Stimulated activated naive CD8-positive, alpha-beta T cell treated with anti-CD3 and anti-CD28 coated beads, Interleukin-15, Interleukin-2, amounts not matched to agents 100 ng/mL and 50 ng/mL, for 24 hours (primary cell): Measurements from ENCODE around the gene MYL10.

Experiments
- H3K27ac Mint-ChIP-seq: one replicate; pipeline ENCODE4 v1.8.0; 2021; ENCODE audit warnings: mild to moderate bottlenecking, mixed read lengths
- H3K27me3 Mint-ChIP-seq: one replicate; pipeline ENCODE4 v1.8.0; 2021; ENCODE audit warnings: mixed read lengths
- H3K36me3 Mint-ChIP-seq: one replicate; pipeline ENCODE4 v1.8.0; 2021; ENCODE audit warnings: low read depth, mixed read lengths
- H3K4me1 Mint-ChIP-seq: one replicate; pipeline ENCODE4 v1.8.0; 2021; ENCODE audit warnings: low read depth, mixed read lengths
- H3K4me3 Mint-ChIP-seq: one replicate; pipeline ENCODE4 v1.8.0; 2021; ENCODE audit warnings: mild to moderate bottlenecking, mixed read lengths
- H3K9me3 Mint-ChIP-seq: one replicate; pipeline ENCODE4 v1.8.0; 2021; ENCODE audit warnings: mixed read lengths

The MYL10 gene

DNA sequence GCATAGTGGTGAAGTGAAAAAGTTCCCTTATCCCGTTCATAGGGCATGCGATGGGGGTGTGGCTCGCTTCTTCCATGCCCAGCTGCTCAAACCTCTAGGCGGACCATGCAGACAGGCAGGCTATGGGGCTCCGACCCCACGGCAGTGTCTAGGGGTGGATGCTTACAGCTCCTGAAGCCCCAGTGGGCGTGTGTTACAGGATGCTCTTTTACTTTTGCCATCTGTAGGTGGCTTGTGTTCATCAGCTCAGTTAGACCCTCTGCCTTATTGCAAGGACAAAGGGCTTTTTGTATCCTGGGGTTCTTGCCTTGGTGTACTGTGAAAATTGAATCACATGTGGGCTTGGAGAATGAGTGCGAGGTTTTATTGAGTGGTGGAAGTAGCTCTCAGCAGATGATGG is at the start of gene MYL10:
Gene MYL10 (minus strand): TSS at position 126 of the 400 bp plus-strand sequence. CDS start 178 bp downstream, outside the sequence.
- peaks cover 19% of the 10 kb centered on the region for H3K27me3 Mint-ChIP-seq
- H3K9me3 Mint-ChIP-seq, result no peaks in the 10 kb centered on the region
- H3K4me3 Mint-ChIP-seq, result no peak within 1 kb of the TSS
- H3K36me3 Mint-ChIP-seq, result no peaks in the 10 kb centered on the region
- H3K27ac Mint-ChIP-seq, result no peak within 1 kb of the TSS
- no peaks in the 10 kb centered on the region for H3K4me1 Mint-ChIP-seq

- Mint-ChIP-seq H3K4me1 (no peaks in the 10 kb centered on the region), H3K36me3 (no peaks in the 10 kb centered on the region), H3K4me3 (no peak overlapping the region), H3K27ac (no peak overlapping the region), H3K27me3 (no peaks in the 10 kb centered on the region), H3K9me3 (no peaks in the 10 kb centered on the region)
Observed at GRCh38 chr7:101678658-101679057, 49.6 kb upstream of the MYL10 start.

DNA sequence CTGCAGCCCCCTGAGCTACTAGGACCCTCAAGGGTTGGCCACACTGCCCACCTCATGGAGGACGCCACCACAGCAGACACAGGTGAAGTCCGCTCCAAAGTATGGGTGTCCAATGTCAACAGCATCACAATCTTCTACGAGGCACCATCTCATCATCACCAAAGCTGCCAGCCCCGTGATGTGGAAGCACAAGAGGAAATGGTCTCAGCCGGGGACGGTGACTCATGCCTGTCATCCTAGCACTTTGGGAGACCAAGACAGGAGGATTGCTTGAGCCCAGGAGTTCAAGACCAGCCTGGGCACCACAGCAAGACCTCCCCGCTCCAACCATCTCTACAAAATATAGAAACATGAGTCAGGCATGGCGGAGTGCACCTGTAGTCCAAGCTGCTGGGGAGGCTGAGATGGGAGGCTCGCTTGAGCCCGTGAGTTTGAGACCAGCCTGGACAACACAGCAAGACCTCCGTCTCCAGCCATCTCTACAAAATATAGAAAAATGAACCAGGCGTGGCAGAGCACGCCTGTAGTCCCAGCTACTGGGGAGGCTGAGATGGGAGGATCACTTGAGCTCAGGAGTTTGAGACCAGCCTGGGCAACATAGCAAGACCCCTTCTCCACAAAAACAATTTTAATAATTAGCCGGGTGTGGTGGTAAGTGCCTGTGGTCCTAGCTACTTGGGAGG is 48.8 kb upstream of the MYL10 start:
- H3K27ac Mint-ChIP-seq, result no peak overlapping the region
- H3K4me1 Mint-ChIP-seq, result no peaks in the 10 kb centered on the region

DNA sequence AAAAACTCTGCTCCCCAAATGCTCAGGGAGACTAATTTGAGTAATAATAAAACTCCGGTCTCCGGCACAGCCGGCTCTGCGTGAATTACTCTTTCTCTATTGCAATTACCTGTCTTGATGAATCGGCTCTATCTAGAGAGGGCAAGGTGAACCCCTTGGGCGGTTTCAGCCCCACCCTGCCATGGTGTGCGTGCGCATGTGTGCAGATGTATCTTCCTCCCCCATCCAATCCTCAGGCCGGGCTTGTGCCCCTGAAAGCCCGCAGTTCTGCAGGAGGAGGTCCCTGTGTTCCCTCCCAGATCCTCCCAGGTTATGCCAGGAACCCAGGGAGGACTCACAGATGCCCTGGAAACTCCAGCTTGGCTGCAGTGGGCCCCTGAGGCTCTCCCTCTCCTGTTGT is 48.3 kb upstream of the MYL10 start:
- Mint-ChIP-seq H3K4me1 (no peaks in the 10 kb centered on the region), H3K4me3 (no peak overlapping the region), H3K27ac (no peak overlapping the region), H3K9me3 (peaks cover 3% of the 10 kb centered on the region), H3K36me3 (no peaks in the 10 kb centered on the region), H3K27me3 (no peaks in the 10 kb centered on the region)

More for the DNA sequence above, 48.8 kb upstream of the MYL10 start:
- Mint-ChIP-seq H3K9me3 (peaks cover 3% of the 10 kb centered on the region), H3K36me3 (no peaks in the 10 kb centered on the region), H3K27me3 (no peaks in the 10 kb centered on the region), H3K4me3 (no peak overlapping the region)

DNA sequence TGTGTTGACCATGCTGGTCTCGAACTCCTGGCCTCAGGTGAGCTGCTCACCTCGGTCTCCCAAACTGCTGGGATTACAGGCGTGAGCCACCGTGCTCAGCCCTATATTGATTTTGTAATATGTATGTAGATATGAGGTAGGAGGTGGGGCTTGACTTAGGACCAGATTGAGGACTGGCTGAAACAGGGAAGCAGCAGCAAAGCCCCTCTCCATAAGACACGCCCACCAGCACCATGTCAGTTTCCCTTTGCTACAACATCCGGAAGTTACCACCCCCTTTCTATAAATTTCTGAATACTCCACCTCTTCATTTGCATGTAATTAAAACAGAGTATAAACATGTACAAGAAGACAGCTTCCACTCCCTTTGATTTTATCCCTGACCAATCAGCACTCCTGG is 47.9 kb upstream of the MYL10 start:
- no peaks in the 10 kb centered on the region for H3K4me1 Mint-ChIP-seq
- no peaks in the 10 kb centered on the region for H3K27me3 Mint-ChIP-seq
- peaks cover 3% of the 10 kb centered on the region for H3K9me3 Mint-ChIP-seq
- no peaks in the 10 kb centered on the region for H3K36me3 Mint-ChIP-seq
- no peak overlapping the region for H3K27ac Mint-ChIP-seq
- no peak overlapping the region for H3K4me3 Mint-ChIP-seq

DNA sequence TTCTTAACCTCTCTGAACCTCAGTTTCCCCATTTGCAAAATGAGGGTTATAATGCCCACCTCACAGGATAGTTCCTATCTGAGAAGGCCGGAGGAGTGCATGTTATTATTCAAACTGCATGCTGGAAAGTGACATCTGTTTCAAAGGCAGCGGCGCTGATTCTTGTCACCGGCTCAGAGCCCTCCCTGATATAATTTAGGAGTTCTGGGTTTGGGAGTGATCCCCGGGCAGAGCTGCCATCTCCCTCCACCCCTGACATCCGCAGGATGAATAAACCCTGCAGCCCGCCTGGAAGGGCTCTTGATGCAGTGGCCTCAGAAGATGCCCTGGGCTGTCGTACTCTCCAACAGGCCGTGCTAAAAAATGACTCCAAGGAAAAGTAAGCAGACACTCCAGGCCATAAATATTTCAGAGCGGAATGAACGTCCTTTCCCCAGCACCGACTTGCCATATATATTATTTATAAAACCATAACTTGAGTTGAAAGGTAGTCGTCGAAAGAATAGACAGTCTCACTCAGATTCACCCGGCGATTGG is 47.0 kb upstream of the MYL10 start:
- no peaks in the 10 kb centered on the region for H3K27me3 Mint-ChIP-seq
- H3K36me3 Mint-ChIP-seq, result no peaks in the 10 kb centered on the region
- no peak overlapping the region for H3K4me3 Mint-ChIP-seq
- no peak overlapping the region for H3K27ac Mint-ChIP-seq
- peaks cover 3% of the 10 kb centered on the region for H3K9me3 Mint-ChIP-seq
- no peaks in the 10 kb centered on the region for H3K4me1 Mint-ChIP-seq

- Mint-ChIP-seq H3K4me3 (no peak overlapping the region), H3K9me3 (peaks cover 3% of the 10 kb centered on the region), H3K4me1 (no peaks in the 10 kb centered on the region), H3K27me3 (no peaks in the 10 kb centered on the region), H3K27ac (no peak overlapping the region), H3K36me3 (no peaks in the 10 kb centered on the region)
Observed at GRCh38 chr7:101674439-101674838, 45.3 kb upstream of the MYL10 start.

GRCh38 chr7:101673951-101674350 is 44.9 kb upstream of the MYL10 start:
- H3K27ac Mint-ChIP-seq, result no peak overlapping the region

DNA sequence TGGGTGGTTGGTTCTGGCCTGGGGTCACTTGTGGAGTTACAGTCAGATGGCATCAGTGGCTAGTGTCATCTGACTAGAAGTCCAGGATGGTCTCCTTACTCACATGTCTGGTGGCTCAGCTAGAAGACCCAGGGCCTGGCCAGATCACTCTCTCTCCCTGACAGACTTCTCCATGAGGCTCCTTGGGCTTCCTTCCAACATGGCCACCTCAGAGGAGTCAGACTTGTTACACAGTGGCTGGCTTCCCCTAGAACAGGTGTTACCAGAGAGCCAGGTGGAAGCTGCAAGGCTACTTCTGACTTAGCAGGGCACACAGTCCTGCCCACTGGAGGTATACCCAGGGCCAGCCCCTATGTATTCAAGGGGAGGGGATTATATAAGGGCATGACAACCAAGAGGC is 44.2 kb upstream of the MYL10 start:
- Mint-ChIP-seq H3K4me3 (no peak overlapping the region), H3K27ac (no peak overlapping the region), H3K4me1 (no peaks in the 10 kb centered on the region), H3K36me3 (no peaks in the 10 kb centered on the region), H3K27me3 (peaks cover 4% of the 10 kb centered on the region), H3K9me3 (peaks cover 3% of the 10 kb centered on the region)

More at GRCh38 chr7:101673951-101674350, 44.9 kb upstream of the MYL10 start:
- H3K4me3 Mint-ChIP-seq, result no peak overlapping the region
- no peaks in the 10 kb centered on the region for H3K27me3 Mint-ChIP-seq
- no peaks in the 10 kb centered on the region for H3K4me1 Mint-ChIP-seq
- no peaks in the 10 kb centered on the region for H3K36me3 Mint-ChIP-seq
- H3K9me3 Mint-ChIP-seq, result peaks cover 3% of the 10 kb centered on the region

DNA sequence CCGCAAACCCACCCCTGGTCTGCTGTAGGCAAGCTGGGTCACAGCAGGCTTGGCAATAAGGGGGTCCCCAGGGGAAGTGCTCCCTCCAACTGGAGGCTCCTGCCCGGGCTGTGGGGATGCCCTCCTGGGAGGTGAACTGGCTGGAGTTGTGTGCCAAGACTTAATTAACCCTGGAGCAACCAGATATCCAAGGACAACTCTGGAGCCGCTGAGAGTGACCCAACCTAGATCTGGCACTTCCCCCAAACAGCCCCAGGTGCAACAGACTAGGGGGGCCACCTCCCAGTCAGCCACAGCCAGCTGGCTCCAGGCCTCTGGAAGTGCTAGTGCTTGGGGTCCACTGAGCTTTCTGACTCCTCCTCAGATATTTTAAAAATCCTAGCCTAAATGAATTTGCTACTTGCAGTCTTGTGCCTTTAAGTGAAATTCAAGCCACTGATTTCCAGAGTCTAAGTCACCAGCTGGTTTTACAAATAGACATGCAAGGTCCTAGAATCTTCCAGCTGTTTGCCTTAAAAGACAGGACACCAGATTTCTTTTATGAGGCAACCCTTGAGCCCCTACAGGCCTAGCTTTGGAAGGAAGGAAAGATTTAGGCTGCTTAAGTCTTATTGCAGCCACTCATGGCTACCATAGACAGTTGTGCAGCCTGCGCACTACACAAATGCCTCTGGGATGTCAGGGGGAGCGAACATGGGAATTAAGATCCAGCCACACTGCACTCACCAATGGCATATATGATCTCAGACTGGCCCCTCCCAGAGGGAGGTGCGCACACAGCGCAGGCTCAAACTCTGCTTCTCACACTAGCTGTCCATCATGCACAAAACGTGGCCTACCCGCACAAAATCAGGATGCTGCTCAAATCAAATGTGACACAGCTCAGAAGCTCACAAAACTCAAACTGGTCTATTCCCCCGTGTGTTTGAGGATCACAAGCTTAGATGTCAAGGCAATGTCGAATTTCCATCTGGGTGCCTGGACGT is 42.6 kb upstream of the MYL10 start:
- Mint-ChIP-seq H3K4me1 (no peaks in the 10 kb centered on the region), H3K27me3 (peaks cover 4% of the 10 kb centered on the region), H3K27ac (no peak overlapping the region), H3K4me3 (no peak overlapping the region), H3K36me3 (no peaks in the 10 kb centered on the region), H3K9me3 (peaks cover 3% of the 10 kb centered on the region)

DNA sequence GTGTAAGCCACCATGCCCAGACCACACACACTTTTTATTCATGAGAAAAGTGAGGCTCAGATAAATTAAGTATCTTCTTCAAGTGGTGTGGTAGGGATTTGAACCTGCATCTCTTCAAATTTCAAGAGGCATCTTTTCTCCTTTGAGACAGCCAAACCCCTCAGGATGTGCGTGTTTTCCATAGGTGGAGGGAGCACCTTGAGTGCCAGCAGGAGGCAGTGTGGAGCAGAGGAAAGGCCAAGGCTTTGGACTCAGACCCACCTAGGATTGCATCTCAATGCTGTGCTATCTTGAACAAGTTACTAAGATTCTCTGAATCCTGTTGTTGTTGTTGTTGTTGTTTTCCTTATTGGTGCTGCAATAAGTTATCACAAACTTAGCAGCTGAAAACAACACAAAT is 40.2 kb upstream of the MYL10 start:
- Mint-ChIP-seq H3K36me3 (no peaks in the 10 kb centered on the region), H3K9me3 (peaks cover 3% of the 10 kb centered on the region), H3K27me3 (peaks cover 4% of the 10 kb centered on the region), H3K4me3 (no peak overlapping the region), H3K4me1 (no peaks in the 10 kb centered on the region), H3K27ac (no peak overlapping the region)

DNA sequence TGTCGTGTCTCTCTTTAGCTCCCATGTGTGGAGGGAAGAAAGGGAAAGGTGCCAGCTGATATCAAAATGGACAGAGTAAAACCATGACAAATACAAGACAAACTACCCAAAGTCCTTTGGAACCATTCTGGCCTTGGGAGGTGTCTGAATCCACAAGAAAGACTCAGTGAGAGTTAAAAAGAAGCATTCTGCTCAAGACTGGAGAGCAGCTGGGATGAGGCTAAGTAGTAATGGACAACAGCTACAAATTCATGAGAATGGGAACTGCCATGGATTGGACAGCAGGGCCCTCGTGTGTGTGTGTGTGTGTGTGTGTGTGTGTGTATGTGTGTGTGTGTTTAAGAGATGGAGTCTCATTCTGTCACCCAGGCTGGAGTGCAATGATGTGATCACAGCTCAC is 39.6 kb upstream of the MYL10 start:
- Mint-ChIP-seq H3K36me3 (no peaks in the 10 kb centered on the region), H3K27ac (no peak overlapping the region)

DNA sequence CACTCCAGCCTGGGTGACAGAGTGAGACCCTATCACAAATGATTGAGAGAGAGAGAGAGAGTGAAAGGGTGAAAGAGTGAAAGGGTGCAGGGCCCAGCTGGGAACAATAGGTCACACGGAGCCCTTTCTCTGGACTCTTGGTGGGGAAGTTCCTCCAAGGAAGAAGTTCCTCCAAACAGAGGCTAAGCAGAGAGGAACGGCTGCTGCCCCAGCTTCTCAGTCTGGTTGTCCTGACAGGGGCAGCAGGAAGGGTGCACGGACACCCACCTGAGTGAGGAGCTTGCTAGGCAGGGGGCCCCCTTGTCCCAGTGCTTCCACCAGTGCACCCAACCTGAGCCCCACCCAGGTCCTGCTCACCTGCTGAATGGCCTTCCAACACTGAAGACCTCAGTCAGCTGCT is 38.8 kb upstream of the MYL10 start:
- Mint-ChIP-seq H3K27ac (no peak overlapping the region), H3K27me3 (peaks cover 4% of the 10 kb centered on the region), H3K4me3 (no peak overlapping the region), H3K9me3 (peaks cover 3% of the 10 kb centered on the region), H3K4me1 (no peaks in the 10 kb centered on the region), H3K36me3 (no peaks in the 10 kb centered on the region)

More for the DNA sequence above, 39.6 kb upstream of the MYL10 start:
- Mint-ChIP-seq H3K9me3 (peaks cover 3% of the 10 kb centered on the region), H3K27me3 (peaks cover 4% of the 10 kb centered on the region), H3K4me3 (no peak overlapping the region), H3K4me1 (no peaks in the 10 kb centered on the region)

GRCh38 chr7:101667399-101667798 is 38.3 kb upstream of the MYL10 start:
- Mint-ChIP-seq H3K4me1 (no peaks in the 10 kb centered on the region), H3K9me3 (peaks cover 4% of the 10 kb centered on the region), H3K4me3 (no peak overlapping the region), H3K27ac (no peak overlapping the region), H3K27me3 (peaks cover 4% of the 10 kb centered on the region), H3K36me3 (no peaks in the 10 kb centered on the region)

DNA sequence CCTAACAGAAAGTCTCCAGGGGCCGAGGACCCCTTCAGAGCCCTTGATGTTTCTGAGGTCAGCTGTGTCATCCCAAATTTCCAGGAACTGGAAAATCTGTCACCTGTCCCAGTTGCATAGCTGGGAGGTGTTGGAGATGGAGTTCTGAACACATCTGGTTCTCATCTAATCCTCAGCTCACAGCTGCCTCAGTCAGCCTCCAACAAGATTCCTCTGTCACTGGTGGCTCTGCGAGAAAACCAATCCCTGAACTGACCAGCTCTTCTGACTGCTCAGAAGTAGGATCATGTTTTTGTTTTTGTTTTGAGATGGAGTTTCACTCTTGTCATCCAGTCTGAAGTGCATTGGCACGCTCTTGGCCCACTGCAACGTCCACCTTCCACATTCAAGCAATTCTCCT is 37.6 kb upstream of the MYL10 start:
- Mint-ChIP-seq H3K4me3 (no peak overlapping the region), H3K4me1 (no peaks in the 10 kb centered on the region), H3K27ac (no peak overlapping the region)

More for the DNA sequence above, 37.6 kb upstream of the MYL10 start:
- peaks cover 9% of the 10 kb centered on the region for H3K9me3 Mint-ChIP-seq
- peaks cover 10% of the 10 kb centered on the region for H3K27me3 Mint-ChIP-seq
- H3K36me3 Mint-ChIP-seq, result no peaks in the 10 kb centered on the region
